ENCODE measurements around the gene ZNF236.

ZNF236 gene

GRCh38 chr18:76859474-76860339 is 37.4 kb downstream of the ZNF236 start:
- peak; percentile 22 to 25 for DNase-seq (ENCODE audit: low read depth in 2 of 2)

- no peak for DNase-seq (ENCODE audit: low read depth in 2 of 2)
These were observed 38.1 kb downstream of the ZNF236 start for GRCh38 chr18:76860411-76860810.

GRCh38 chr18:76866666-76867065 is 44.3 kb downstream of the ZNF236 start:
- no peak for DNase-seq (ENCODE audit: low read depth in 2 of 2)

GRCh38 chr18:76873311-76873710 is 51.0 kb downstream of the ZNF236 start:
- no peak for DNase-seq (ENCODE audit: low read depth in 2 of 2)

GRCh38 chr18:76873713-76874112 is 51.4 kb downstream of the ZNF236 start:
- DNase-seq (ENCODE audit: low read depth in 2 of 2) = no peak

- DNase-seq (ENCODE audit: low read depth in 2 of 2) = peak in 1 of 2 donors; percentile 43
These were observed 52.5 kb downstream of the ZNF236 start for GRCh38 chr18:76874642-76875389.

- DNase-seq (ENCODE audit: low read depth in 2 of 2) = peak in 1 of 2 donors; percentile 28
These were observed 53.3 kb downstream of the ZNF236 start for GRCh38 chr18:76875390-76876325.

GRCh38 chr18:76878426-76878825 is 56.1 kb downstream of the ZNF236 start:
- no peak for DNase-seq (ENCODE audit: low read depth in 2 of 2)

- no peak for DNase-seq (ENCODE audit: low read depth in 2 of 2)
These were observed 57.7 kb downstream of the ZNF236 start for GRCh38 chr18:76880026-76880425.

- DNase-seq (ENCODE audit: low read depth in 2 of 2) = no peak
These were observed 59.4 kb downstream of the ZNF236 start for GRCh38 chr18:76881744-76882143.

GRCh38 chr18:76882146-76882545 is 59.8 kb downstream of the ZNF236 start:
- no peak for DNase-seq (ENCODE audit: low read depth in 2 of 2)

GRCh38 chr18:76885001-76885400 is 62.6 kb downstream of the ZNF236 start:
- no peak for DNase-seq (ENCODE audit: low read depth in 2 of 2)

GRCh38 chr18:76886112-76886511 is 63.8 kb downstream of the ZNF236 start:
- DNase-seq (ENCODE audit: low read depth in 2 of 2) = no peak

GRCh38 chr18:76889091-76889699 is 66.8 kb downstream of the ZNF236 start:
- DNase-seq (ENCODE audit: low read depth in 2 of 2) = no peak

- DNase-seq (ENCODE audit: low read depth in 2 of 2) = no peak
These were observed 70.5 kb downstream of the ZNF236 start for GRCh38 chr18:76892832-76893231.

GRCh38 chr18:76894566-76895346 is 72.4 kb downstream of the ZNF236 start:
- DNase-seq (ENCODE audit: low read depth in 2 of 2) = no peak

- no peak for DNase-seq (ENCODE audit: low read depth in 2 of 2)
These were observed 73.1 kb downstream of the ZNF236 start for GRCh38 chr18:76895498-76895897.

GRCh38 chr18:76896677-76897076 is 74.3 kb downstream of the ZNF236 start:
- no peak for DNase-seq (ENCODE audit: low read depth in 2 of 2)

GRCh38 chr18:76897257-76897656 is 74.9 kb downstream of the ZNF236 start:
- no peak for DNase-seq (ENCODE audit: low read depth in 2 of 2)

GRCh38 chr18:76903386-76903785 is 81.0 kb downstream of the ZNF236 start:
- DNase-seq (ENCODE audit: low read depth in 2 of 2) = no peak

- DNase-seq (ENCODE audit: low read depth in 2 of 2) = no peak
These were observed 83.5 kb downstream of the ZNF236 start for GRCh38 chr18:76905821-76906220.
